Transverse colon (tissue), 3 donors: ENCODE measurements around the gene EWSR1.

Experiments used
- POLR2A ChIP-seq: fragments of 450-650 bp; IDR thresholded peaks from one replicate; pipeline ENCODE4 v1.6.1; 2016; ENCODE audit warnings: antibody characterized with exemption, mild to moderate bottlenecking, moderate library complexity
- TF ChIP-seq, protein P1 (sequence below), 5 experiments: fragments of 200-600 bp in 3 of 5; fragments of 450-650 bp in 2 of 5; sonication (generic) in 3 of 5; IDR thresholded peaks; 1 replicate in 2 of 5; 2 replicates in 3 of 5; pipeline ENCODE4 v1.5.1; 2016 to 2017; ENCODE audit warnings: antibody characterized with exemption in 5 of 5, inconsistent platforms in 3 of 5, mild to moderate bottlenecking in 2 of 5, moderate library complexity in 1 of 5

DNA sequence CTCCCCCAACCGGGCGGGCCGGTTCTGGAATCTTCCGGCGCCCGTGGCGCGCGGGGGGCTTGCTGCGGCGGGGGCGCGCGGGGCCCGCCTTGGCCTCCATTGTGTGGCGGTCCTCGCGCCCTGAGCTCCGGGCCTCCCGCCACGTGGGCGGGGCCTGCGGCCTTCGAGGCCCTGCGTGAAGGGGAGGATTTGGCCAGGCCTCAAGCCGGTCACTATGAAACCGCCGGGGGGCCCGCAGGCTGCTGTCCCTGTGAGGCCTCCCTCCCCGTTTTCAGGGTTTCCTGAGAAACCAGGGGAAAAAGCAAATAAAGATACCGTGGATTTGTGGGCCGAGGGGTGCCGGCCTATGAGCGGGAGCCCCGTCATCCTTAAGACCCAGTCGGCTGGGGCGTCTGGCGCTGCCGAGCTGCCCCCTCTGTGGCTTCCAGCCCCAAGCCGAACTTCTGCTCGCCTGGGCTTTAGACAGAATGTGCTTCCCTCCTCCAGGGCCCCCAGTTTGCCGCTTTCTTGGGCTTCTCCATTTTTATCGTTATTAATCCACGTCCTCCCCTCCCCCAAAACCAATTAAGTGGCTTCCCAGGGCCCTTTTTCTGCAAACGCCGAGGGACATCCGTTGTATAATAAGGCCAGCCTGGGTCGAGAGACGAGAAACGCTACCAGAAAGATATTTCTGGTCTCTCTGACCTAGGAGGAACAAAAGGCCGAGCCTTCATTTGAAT, 602 bp downstream of the EWSR1 start:
- TF ChIP-seq, protein P1, sequence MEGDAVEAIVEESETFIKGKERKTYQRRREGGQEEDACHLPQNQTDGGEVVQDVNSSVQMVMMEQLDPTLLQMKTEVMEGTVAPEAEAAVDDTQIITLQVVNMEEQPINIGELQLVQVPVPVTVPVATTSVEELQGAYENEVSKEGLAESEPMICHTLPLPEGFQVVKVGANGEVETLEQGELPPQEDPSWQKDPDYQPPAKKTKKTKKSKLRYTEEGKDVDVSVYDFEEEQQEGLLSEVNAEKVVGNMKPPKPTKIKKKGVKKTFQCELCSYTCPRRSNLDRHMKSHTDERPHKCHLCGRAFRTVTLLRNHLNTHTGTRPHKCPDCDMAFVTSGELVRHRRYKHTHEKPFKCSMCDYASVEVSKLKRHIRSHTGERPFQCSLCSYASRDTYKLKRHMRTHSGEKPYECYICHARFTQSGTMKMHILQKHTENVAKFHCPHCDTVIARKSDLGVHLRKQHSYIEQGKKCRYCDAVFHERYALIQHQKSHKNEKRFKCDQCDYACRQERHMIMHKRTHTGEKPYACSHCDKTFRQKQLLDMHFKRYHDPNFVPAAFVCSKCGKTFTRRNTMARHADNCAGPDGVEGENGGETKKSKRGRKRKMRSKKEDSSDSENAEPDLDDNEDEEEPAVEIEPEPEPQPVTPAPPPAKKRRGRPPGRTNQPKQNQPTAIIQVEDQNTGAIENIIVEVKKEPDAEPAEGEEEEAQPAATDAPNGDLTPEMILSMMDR (IDR thresholded peaks at IDR 0.05) = no peak
- no peak for TF ChIP-seq POLR2A
